Measurements from ENCODE around the gene TWIST2.

- TF ChIP-seq POLR2AphosphoS5 (IDR thresholded peaks at IDR 0.05; ENCODE audit: borderline replicate concordance, low read depth, low read length) (no peak), EZH2 (IDR thresholded peaks at IDR 0.05) (no peak)
Measured at GRCh38 chr2:238895891-238896600, 48.2 kb downstream of the TWIST2 start.
